NOMO-1 treated with DMSO at 0.1 percent for 48 hours (cell line): ENCODE data around the gene PHC1.
"Not testable (repeated sequence)": the region's sequence is repeated elsewhere in the genome, so short reads cannot be mapped to it uniquely, and the experiment has no call there.

Source experiments
- DNase-seq: peaks from one replicate; lab custom pipeline; 2025; ENCODE audit not compliant: unreplicated experiment; lab: John Stamatoyannopoulos, UW

PHC1 gene

GRCh38 chr12:8909752-8910151 is 4.6 kb upstream of the PHC1 start:
- no peak for DNase-seq

- no peak for DNase-seq
Measured at GRCh38 chr12:8911606-8912268, 2.6 kb upstream of the PHC1 start.

- DNase-seq = no peak
Measured at GRCh38 chr12:8912914-8913313, 1.4 kb upstream of the PHC1 start.

- no peak for DNase-seq
Measured at GRCh38 chr12:8913702-8914032, 642 bp upstream of the PHC1 start.

- DNase-seq = peak; percentile 10
Measured at GRCh38 chr12:8914716-8915526, 612 bp downstream of the PHC1 start.

- no peak for DNase-seq
Measured at GRCh38 chr12:8916154-8916553, 1.8 kb downstream of the PHC1 start.

GRCh38 chr12:8917031-8917430 is 2.7 kb downstream of the PHC1 start:
- no peak for DNase-seq

- DNase-seq = no peak
Measured at GRCh38 chr12:8917751-8918150, 3.4 kb downstream of the PHC1 start.

GRCh38 chr12:8919643-8920042 is 5.3 kb downstream of the PHC1 start:
- not testable (repeated sequence) for DNase-seq

GRCh38 chr12:8922544-8922943 is 8.2 kb downstream of the PHC1 start:
- no peak for DNase-seq

- not testable (repeated sequence) for DNase-seq
Measured at GRCh38 chr12:8930655-8931323, 16.5 kb downstream of the PHC1 start.

- DNase-seq = not testable (repeated sequence)
Measured at GRCh38 chr12:8932464-8932863, 18.2 kb downstream of the PHC1 start.

- DNase-seq = not testable (repeated sequence)
Measured at GRCh38 chr12:8934080-8934479, 19.8 kb downstream of the PHC1 start.

GRCh38 chr12:8936735-8937134 is 22.4 kb downstream of the PHC1 start:
- DNase-seq = no peak

- DNase-seq = not testable (repeated sequence)
Measured at GRCh38 chr12:8937842-8938442, 23.6 kb downstream of the PHC1 start.

- no peak for DNase-seq
Measured at GRCh38 chr12:8941691-8942478, 27.6 kb downstream of the PHC1 start.

GRCh38 chr12:8943565-8944186 is 29.4 kb downstream of the PHC1 start:
- no peak for DNase-seq

GRCh38 chr12:8946733-8947132 is 32.4 kb downstream of the PHC1 start:
- no peak for DNase-seq

GRCh38 chr12:8947737-8948136 is 33.4 kb downstream of the PHC1 start:
- DNase-seq = peak; percentile 2

- DNase-seq = peak; percentile 72
Measured at GRCh38 chr12:8948701-8949341, 34.5 kb downstream of the PHC1 start.
